Stomach (tissue), 4 donors: ENCODE data around the gene AFM.

Experiments used
- POLR2A ChIP-seq, 4 donors: fragments of 450-650 bp; IDR thresholded peaks; one replicate each; pipeline ENCODE4 v1.6.1; 2016; ENCODE audit warnings: antibody characterized with exemption in 4 of 4, control low read depth in 2 of 4, mild to moderate bottlenecking in 1 of 4, moderate library complexity in 1 of 4
- POLR2AphosphoS5 ChIP-seq, 3 donors: sonication (generic); formaldehyde crosslinking; IDR thresholded peaks; one replicate each; pipeline ENCODE4 v1.6.1; 2016; ENCODE audit warnings: antibody characterized with exemption in 3 of 3
- TF ChIP-seq, protein P1 (sequence below), 7 experiments: fragments of 450-650 bp in 4 of 7; fragments of 200-600 bp in 3 of 7; sonication (generic) in 3 of 7; IDR thresholded peaks; one replicate each; pipeline ENCODE4 v1.5.1; 2016 to 2019; ENCODE audit warnings: antibody characterized with exemption in 7 of 7, control low read depth in 2 of 7, mild to moderate bottlenecking in 1 of 7

DNA sequence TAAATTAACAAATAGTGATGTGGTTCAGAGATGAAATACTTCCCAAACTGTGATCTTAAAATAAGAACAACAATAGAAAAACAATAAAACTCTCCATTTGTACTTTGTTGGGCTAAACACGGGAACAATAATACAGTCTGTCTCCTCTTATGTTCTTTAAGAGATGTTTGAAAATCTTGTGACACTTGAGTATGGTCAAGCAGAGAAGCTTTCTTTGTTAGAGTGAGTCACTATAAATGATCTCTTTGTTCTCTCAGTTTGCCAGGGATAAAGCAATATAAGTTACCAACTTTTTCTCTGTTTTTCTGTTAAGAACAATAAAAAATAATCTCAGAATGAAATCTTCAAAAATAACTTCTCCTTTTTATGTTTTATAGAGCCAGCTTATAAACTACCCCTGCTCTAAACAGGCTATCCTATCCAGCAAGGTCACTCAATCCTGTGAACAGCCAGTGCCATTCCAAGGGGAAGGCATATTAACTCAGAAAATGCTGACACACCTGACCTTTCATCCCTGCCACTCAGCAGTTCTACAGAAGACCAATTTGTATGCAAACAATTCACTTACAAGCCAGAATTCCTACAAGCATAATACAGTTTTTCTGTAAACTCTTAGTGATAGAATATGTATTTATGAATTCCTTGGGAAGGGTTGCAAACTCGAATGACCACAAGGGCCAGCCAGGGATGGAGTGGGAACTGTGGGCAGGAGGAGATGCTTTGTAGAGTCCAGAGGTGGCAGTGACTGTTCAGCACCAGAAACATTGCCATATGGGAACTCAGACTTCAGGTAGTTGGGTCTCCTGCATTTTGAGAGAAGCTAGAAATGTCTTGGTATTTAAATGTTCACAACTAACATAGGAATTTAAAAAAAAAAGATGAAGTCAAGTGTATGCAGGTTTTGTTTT is 52.2 kb downstream of the AFM start:
- no peak for TF ChIP-seq POLR2AphosphoS5 (IDR thresholded peaks at IDR 0.05)
- TF ChIP-seq, protein P1, sequence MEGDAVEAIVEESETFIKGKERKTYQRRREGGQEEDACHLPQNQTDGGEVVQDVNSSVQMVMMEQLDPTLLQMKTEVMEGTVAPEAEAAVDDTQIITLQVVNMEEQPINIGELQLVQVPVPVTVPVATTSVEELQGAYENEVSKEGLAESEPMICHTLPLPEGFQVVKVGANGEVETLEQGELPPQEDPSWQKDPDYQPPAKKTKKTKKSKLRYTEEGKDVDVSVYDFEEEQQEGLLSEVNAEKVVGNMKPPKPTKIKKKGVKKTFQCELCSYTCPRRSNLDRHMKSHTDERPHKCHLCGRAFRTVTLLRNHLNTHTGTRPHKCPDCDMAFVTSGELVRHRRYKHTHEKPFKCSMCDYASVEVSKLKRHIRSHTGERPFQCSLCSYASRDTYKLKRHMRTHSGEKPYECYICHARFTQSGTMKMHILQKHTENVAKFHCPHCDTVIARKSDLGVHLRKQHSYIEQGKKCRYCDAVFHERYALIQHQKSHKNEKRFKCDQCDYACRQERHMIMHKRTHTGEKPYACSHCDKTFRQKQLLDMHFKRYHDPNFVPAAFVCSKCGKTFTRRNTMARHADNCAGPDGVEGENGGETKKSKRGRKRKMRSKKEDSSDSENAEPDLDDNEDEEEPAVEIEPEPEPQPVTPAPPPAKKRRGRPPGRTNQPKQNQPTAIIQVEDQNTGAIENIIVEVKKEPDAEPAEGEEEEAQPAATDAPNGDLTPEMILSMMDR (IDR thresholded peaks at IDR 0.05): no peak
- no peak for TF ChIP-seq POLR2A (IDR thresholded peaks at IDR 0.05)
